Daoy (cell line): ENCODE results near the gene PSMD2. TPM values are rescaled to one million over a fixed set of nuclear protein-coding genes. Genes with fewer than 3 reads are reported as not detected.

ENCODE experiments used
- DNase-seq: peaks from one replicate; pipeline ENCODE4 v3.0.0-alpha.2; 2015; ENCODE audit warnings: low read depth
- total RNA-seq: library from RNA; depleted of rRNA; stranded (reverse); fragments of >200 nt; shearing (Covaris generic); gene quantifications from 2 replicates; pipeline ENCODE4 v1.2.3, GENCODE V29; 2014

The PSMD2 gene
- total RNA-seq, 1 experiment from 2014 or later: 1,516 TPM

- no peak for DNase-seq
These were observed 21.7 kb upstream of the PSMD2 start for GRCh38 chr3:184277366-184277765.

- no peak for DNase-seq
These were observed 16.1 kb upstream of the PSMD2 start for GRCh38 chr3:184282941-184283340.

- no peak for DNase-seq
These were observed 15.4 kb upstream of the PSMD2 start for GRCh38 chr3:184283681-184284080.

GRCh38 chr3:184284696-184285095, 14.3 kb upstream of the PSMD2 start:
- DNase-seq: peak; percentile 69

GRCh38 chr3:184289426-184289938, 9.6 kb upstream of the PSMD2 start:
- DNase-seq: peak; percentile 75

GRCh38 chr3:184290331-184290730, 8.7 kb upstream of the PSMD2 start:
- DNase-seq: no peak

GRCh38 chr3:184291044-184291737, 7.8 kb upstream of the PSMD2 start:
- no peak for DNase-seq

GRCh38 chr3:184291738-184292445, 7.1 kb upstream of the PSMD2 start:
- no peak for DNase-seq

- DNase-seq: no peak
These were observed 3.3 kb upstream of the PSMD2 start for GRCh38 chr3:184295771-184296170.

GRCh38 chr3:184296616-184297015, 2.4 kb upstream of the PSMD2 start:
- no peak for DNase-seq

GRCh38 chr3:184299488-184300377, 692 bp downstream of the PSMD2 start:
- peak; percentile 43 for DNase-seq

- peak; percentile 84 for DNase-seq
These were observed 1.3 kb downstream of the PSMD2 start for GRCh38 chr3:184300378-184300720.

- DNase-seq: no peak
These were observed 6.5 kb downstream of the PSMD2 start for GRCh38 chr3:184305577-184305976.

- DNase-seq: no peak
These were observed 7.4 kb downstream of the PSMD2 start for GRCh38 chr3:184306341-184306972.

- no peak for DNase-seq
These were observed 8.9 kb downstream of the PSMD2 start for GRCh38 chr3:184307915-184308314.

GRCh38 chr3:184308744-184309143, 9.7 kb downstream of the PSMD2 start:
- no peak for DNase-seq

- no peak for DNase-seq
These were observed 12.6 kb downstream of the PSMD2 start for GRCh38 chr3:184311633-184312032.

GRCh38 chr3:184314363-184314699, 15.3 kb downstream of the PSMD2 start, which contains the start of gene EIF4G1:
EIF4G1 (plus strand) TSS chr3:184314606; CDS start chr3:184315797, 1,191 bp downstream.
- peak; percentile 97 for DNase-seq

- DNase-seq: peak; percentile 84
These were observed 15.9 kb downstream of the PSMD2 start for GRCh38 chr3:184314700-184315542.

GRCh38 chr3:184315543-184315867, 16.5 kb downstream of the PSMD2 start:
- no peak for DNase-seq
